KMS-11 (cell line): ENCODE results near the gene TNNI2.
A peak's percentile ranks its signal among the peaks of the same experiment; 100 is the strongest.

Source experiments
- H2AFZ ChIP-seq: fragments of 200-600 bp; sonication (generic); 2 replicates; pipeline ENCODE4 v1.6.1; 2016; ENCODE audit warnings: antibody characterized with exemption, mixed run types, low read depth
- H3K27ac ChIP-seq: fragments of 200-600 bp; sonication (generic); 2 replicates; pipeline ENCODE4 v1.6.1; 2016; ENCODE audit warnings: mild to moderate bottlenecking, mixed run types
- H3K27me3 ChIP-seq: fragments of 200-600 bp; sonication (generic); 2 replicates; pipeline ENCODE4 v1.6.1; 2017; ENCODE audit warnings: mild to moderate bottlenecking, low read depth, mixed run types, moderate library complexity; ENCODE audit not compliant: insufficient read depth
- H3K36me3 ChIP-seq: fragments of 200-600 bp; sonication (generic); 2 replicates; pipeline ENCODE4 v1.6.1; 2017; ENCODE audit warnings: mild to moderate bottlenecking, mixed run types; ENCODE audit not compliant: insufficient read depth
- H3K4me1 ChIP-seq: fragments of 200-600 bp; sonication (generic); 2 replicates; pipeline ENCODE4 v1.6.1; 2016; ENCODE audit warnings: mild to moderate bottlenecking, low read depth, mixed run types; ENCODE audit not compliant: poor library complexity, severe bottlenecking
- H3K4me2 ChIP-seq: fragments of 200-600 bp; sonication (generic); 2 replicates; pipeline ENCODE4 v1.7.0; 2016; ENCODE audit warnings: mild to moderate bottlenecking, mixed run types
- H3K4me3 ChIP-seq: fragments of 200-600 bp; sonication (generic); IDR thresholded peaks from 2 replicates; pipeline ENCODE4 v1.6.1; 2017; ENCODE audit warnings: low read depth, low read length, mixed read lengths; ENCODE audit not compliant: insufficient read depth
- H3K79me2 ChIP-seq: fragments of 200-600 bp; sonication (generic); 2 replicates; pipeline ENCODE4 v1.6.1; 2016; ENCODE audit warnings: low read depth, mixed run types; ENCODE audit not compliant: insufficient read depth
- H3K9ac ChIP-seq: fragments of 200-600 bp; sonication (generic); 2 replicates; pipeline ENCODE4 v1.6.1; 2016; ENCODE audit warnings: mild to moderate bottlenecking, mixed run types
- H4K20me1 ChIP-seq: fragments of 200-600 bp; sonication (generic); 2 replicates; pipeline ENCODE4 v1.6.1; 2016; ENCODE audit warnings: mild to moderate bottlenecking, mixed run types; ENCODE audit not compliant: insufficient read depth
- CTCF ChIP-seq: fragments of 200-600 bp; sonication (generic); conservative IDR thresholded peaks from 2 replicates; pipeline ENCODE4 v1.6.1; 2017; ENCODE audit warnings: low read depth, mild to moderate bottlenecking, antibody characterized with exemption, low read length, moderate library complexity, mixed read lengths

The TNNI2 gene

GRCh38 chr11:1830322-1831223 is 8.2 kb upstream of the TNNI2 start:
- H3K27ac ChIP-seq: no peak overlapping the region
- no peaks in the 10 kb centered on the region for H3K36me3 ChIP-seq
- H3K27me3 ChIP-seq: peaks cover 86% of the 10 kb centered on the region
- no peaks in the 10 kb centered on the region for H3K79me2 ChIP-seq
- H4K20me1 ChIP-seq: no peaks in the 10 kb centered on the region
- no peak for TF ChIP-seq CTCF
- no peak overlapping the region for H3K4me3 ChIP-seq
- no peak overlapping the region for H3K4me2 ChIP-seq
- no peak overlapping the region for H2AFZ ChIP-seq
- H3K4me1 ChIP-seq: no peaks in the 10 kb centered on the region
- H3K9ac ChIP-seq: no peak overlapping the region

- Histone ChIP-seq H3K4me1 (no peaks in the 10 kb centered on the region), H3K27me3 (peaks cover 84% of the 10 kb centered on the region), H3K27ac (no peak overlapping the region), H4K20me1 (no peaks in the 10 kb centered on the region), H3K79me2 (no peaks in the 10 kb centered on the region), H3K4me2 (no peak overlapping the region), H3K9ac (no peak overlapping the region), H3K36me3 (no peaks in the 10 kb centered on the region), H3K4me3 (no peak overlapping the region), H2AFZ (no peak overlapping the region)
- no peak for TF ChIP-seq CTCF
These were observed 7.2 kb upstream of the TNNI2 start for GRCh38 chr11:1831338-1832210.

- Histone ChIP-seq H3K27me3 (peaks cover 81% of the 10 kb centered on the region), H3K4me2 (no peak overlapping the region), H3K27ac (no peak overlapping the region)
These were observed 6.4 kb upstream of the TNNI2 start for GRCh38 chr11:1832211-1832919.

More at GRCh38 chr11:1832211-1832919, 6.4 kb upstream of the TNNI2 start:
- Histone ChIP-seq H4K20me1 (no peaks in the 10 kb centered on the region), H3K4me3 (no peak overlapping the region), H3K36me3 (no peaks in the 10 kb centered on the region), H3K9ac (no peak overlapping the region), H3K79me2 (no peaks in the 10 kb centered on the region), H2AFZ (no peak overlapping the region), H3K4me1 (no peaks in the 10 kb centered on the region)
- TF ChIP-seq CTCF: peak; percentile 81
